GM18505 (cell line): ENCODE results near the gene TMEM201.

Experiments used
- ATAC-seq: cut with Tn5 transposase; IDR thresholded peaks from one replicate; pipeline ENCODE4 v1.9.1; 2021; ENCODE audit not compliant: unreplicated experiment
- POLR2A ChIP-seq: IDR thresholded peaks from 4 replicates; pipeline ENCODE4 v1.6.1; 2011; ENCODE audit warnings: borderline replicate concordance; ENCODE audit not compliant: insufficient read depth, insufficient read length; ENCODE audit errors: extremely low read depth

The TMEM201 gene

DNA sequence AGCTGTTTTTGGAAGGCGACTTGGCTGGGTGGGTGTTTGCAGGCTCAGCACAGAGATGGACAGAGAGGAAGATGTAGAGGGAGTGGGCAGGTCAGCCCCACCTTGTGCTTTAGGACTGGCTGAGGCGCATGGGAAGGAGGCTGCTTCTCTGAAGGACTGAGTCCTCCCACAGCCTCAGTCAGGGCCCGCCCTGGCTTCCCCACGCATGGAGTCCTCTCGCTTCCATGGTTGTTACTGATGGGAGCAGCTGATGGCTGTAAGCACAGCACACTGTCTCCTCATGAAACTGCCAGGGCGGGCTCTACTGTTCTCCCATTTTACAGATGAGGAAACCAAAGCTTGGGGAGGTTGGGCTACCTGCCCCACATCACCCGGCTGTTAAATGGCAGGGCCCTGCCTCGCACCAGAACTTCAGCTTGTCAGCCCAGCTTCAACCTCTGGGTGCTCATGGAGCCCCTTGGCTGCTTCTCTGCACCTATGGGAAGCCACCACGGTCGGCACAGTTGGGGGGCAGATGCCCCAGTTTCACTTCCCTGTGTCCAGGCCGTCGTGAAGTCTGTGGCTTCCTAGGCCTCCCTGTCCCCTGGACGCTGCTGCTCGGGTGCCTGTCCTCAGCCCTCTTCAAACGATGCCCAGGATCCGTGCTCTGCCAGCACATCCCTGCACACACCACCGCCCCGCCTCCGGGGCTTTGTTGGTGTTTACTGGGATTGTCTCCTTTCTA is 2.4 kb downstream of the TMEM201 start:
- ATAC-seq = no peak
- TF ChIP-seq POLR2A = no peak

- no peak for ATAC-seq
- TF ChIP-seq POLR2A = no peak
Measured at GRCh38 chr1:9591669-9592509, 3.2 kb downstream of the TMEM201 start.

GRCh38 chr1:9592510-9593075 is 3.9 kb downstream of the TMEM201 start:
- no peak for TF ChIP-seq POLR2A
- no peak for ATAC-seq

DNA sequence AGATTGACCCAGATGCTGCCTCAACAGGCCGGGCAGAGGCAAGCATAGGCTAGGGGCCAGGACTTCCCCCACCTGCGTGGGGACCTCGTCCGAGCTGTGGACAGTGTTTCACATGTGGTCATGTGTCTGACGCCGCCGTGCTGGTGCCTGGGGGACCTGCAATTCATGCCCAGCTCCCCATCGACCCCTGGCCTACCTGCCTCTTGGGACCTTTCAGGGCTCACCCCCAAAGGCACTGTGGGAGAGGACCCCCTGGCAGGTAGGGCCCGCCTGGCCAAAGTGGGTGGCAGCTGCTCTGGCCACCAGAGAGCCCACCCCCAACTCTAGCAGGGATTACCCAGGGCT is 4.4 kb downstream of the TMEM201 start:
- no peak for TF ChIP-seq POLR2A

GRCh38 chr1:9593492-9594465 is 5.1 kb downstream of the TMEM201 start:
- TF ChIP-seq POLR2A = no peak
- no peak for ATAC-seq

More for the DNA sequence above, 4.4 kb downstream of the TMEM201 start:
- no peak for ATAC-seq

DNA sequence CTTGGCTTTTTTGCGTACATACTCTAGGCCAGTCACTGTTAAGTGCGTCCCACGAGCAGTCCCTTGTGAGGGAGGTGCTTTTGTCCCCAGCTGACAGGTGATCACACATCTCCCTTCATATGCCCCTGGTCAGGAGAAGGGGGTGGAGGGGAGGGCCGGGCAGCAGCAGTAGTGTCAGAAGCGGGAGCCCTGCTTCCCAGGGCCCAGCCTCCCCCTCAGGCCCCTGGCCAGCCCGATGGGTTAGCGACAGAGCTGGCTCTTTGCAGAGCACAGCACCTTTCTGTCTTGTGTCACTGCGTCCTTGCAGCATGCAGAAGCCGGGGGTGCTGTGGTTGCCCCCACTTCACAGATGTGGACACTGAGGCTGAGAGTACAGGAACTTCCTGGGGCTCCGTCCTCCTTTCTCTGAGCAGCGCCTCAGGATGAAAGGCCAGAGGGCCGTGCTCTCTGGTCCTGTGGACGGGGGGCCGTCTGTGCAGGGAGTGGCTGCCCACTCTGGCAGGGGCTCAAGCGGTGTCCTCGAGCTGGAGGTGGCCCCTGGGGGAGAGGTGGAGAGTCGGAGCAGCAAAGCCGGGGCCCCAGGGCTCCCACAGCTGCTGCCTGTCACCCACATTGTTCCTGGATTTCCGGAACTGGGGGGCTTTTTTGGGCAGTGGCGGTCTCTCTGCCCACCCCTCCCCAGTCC is 5.9 kb downstream of the TMEM201 start:
- no peak for TF ChIP-seq POLR2A
- ATAC-seq = no peak

- TF ChIP-seq POLR2A = no peak
- ATAC-seq = no peak
Measured at GRCh38 chr1:9595156-9595967, 6.7 kb downstream of the TMEM201 start.

DNA sequence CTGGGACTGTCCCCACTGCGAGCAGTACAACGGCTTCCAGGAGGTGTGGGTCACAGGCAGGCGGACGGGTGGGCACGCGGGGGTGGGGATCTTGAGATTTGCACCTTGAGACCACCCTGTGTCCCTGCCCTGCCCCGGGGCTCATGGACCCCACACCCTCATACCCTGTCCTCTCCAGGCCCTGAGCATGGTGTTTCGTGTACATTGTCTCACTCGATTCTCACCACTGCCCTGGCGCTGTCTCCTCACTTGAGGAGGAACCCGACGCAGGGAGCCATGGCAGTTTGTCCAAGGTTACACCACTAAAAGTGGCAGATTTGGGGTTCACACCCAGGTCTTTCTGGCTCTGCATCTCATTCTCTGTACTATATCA is 7.2 kb downstream of the TMEM201 start:
- ATAC-seq = no peak
- no peak for TF ChIP-seq POLR2A

DNA sequence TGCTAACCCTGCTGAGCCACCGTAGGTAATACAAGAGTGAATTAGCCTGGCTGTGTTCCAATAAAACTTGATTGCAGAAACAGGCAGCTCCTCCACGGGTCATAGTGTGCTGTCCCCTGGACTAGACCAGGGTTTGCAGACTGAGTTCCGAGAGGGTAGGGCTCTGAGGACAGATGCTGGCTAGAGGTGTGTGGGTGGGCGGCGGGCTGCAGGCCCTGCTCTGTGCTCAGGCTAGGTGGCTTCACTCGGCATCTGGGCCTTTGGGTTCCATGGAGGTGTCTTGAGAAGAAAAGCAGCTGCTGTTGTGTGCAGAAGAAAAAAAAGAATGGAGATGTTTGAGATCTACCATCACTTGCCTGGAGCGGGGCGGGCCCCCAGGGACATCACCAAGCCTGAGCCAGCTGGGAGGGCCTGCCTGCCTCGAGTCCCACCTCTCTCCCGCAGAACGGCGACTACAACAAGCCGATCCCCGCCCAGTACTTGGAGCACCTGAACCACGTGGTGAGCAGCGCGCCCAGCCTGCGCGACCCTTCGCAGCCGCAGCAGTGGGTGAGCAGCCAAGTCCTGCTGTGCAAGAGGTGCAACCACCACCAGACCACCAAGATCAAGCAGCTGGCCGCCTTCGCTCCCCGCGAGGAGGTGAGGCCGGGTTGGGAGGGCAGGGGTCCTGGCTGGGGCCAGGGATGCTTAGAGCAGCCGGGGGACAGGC is 7.9 kb downstream of the TMEM201 start:
- no peak for TF ChIP-seq POLR2A
- ATAC-seq = no peak

- no peak for TF ChIP-seq POLR2A
- ATAC-seq = no peak
Measured at GRCh38 chr1:9597361-9598315, 8.9 kb downstream of the TMEM201 start.
